Right ventricle myocardium superior (tissue), 1 donor: ENCODE data around the gene MCF2L2. TPM values are rescaled to one million over a fixed set of nuclear protein-coding genes. Genes with fewer than 3 reads are reported as not detected.

Source experiments
- ATAC-seq: fragments of 200-7000 bp; cut with Tn5 transposase; one replicate; pipeline ENCODE4 v1.9.1; 2020; ENCODE audit warnings: mild to moderate bottlenecking; ENCODE audit not compliant: poor library complexity
- DNase-seq: peaks from one replicate; pipeline ENCODE4 v3.0.0-alpha.2; 2020
- intact Hi-C: fragments of 100-400 bp; cut with DNase I; formaldehyde crosslinking; loops from one replicate; pipeline ENCODE4 v1.11.2; 2022
- total RNA-seq: library from RNA; stranded (reverse); fragmentation: NEBNext Ultra II Directional; extraction: Animal tissue kit (Norgen Biotek cat#: 25700); gene quantifications from one replicate; pipeline ENCODE4 v1.2.1, GENCODE V29; 2021
- donor health status: DM: no; HTN: yes; CAD: no; lungs with severe emphysema.

MCF2L2 gene
- total RNA-seq, 1 donor from 2014 or later, result 0.51 TPM

- ATAC-seq, result no peak
- intact Hi-C loops, result no loop called here
- DNase-seq, result no peak
Measured at GRCh38 chr3:183410280-183410679, 18.1 kb downstream of the MCF2L2 start.

GRCh38 chr3:183409219-183409618 lies 19.2 kb downstream of the MCF2L2 start:
- DNase-seq (no peak), ATAC-seq (no peak)
- intact Hi-C loops, result no loop called here

GRCh38 chr3:183401678-183402077 lies 26.7 kb downstream of the MCF2L2 start:
- DNase-seq, result no peak
- intact Hi-C loops, result no loop called here
- ATAC-seq, result no peak

GRCh38 chr3:183400352-183400751 lies 28.1 kb downstream of the MCF2L2 start:
- no peak for ATAC-seq
- DNase-seq, result no peak
- intact Hi-C loops, result no loop called here

- ATAC-seq, result no peak
- intact Hi-C loops, result no loop called here
Measured at GRCh38 chr3:183396662-183397391, 31.6 kb downstream of the MCF2L2 start.

GRCh38 chr3:183394150-183394549 lies 34.3 kb downstream of the MCF2L2 start:
- intact Hi-C loops, result no loop called here
- ATAC-seq (no peak), DNase-seq (no peak)

More at GRCh38 chr3:183396662-183397391, 31.6 kb downstream of the MCF2L2 start:
- DNase-seq, result no peak

GRCh38 chr3:183393625-183394024 lies 34.8 kb downstream of the MCF2L2 start:
- no peak for ATAC-seq
- intact Hi-C loops, result no loop called here

GRCh38 chr3:183392186-183393034 lies 36.0 kb downstream of the MCF2L2 start:
- intact Hi-C loops, result no loop called here
- DNase-seq, result no peak
- no peak for ATAC-seq

More at GRCh38 chr3:183393625-183394024, 34.8 kb downstream of the MCF2L2 start:
- DNase-seq, result no peak

- no peak for DNase-seq
- intact Hi-C loops, result no loop called here
- no peak for ATAC-seq
Measured at GRCh38 chr3:183391460-183391859, 37.0 kb downstream of the MCF2L2 start.

GRCh38 chr3:183390844-183391243 lies 37.6 kb downstream of the MCF2L2 start:
- intact Hi-C loops, result no loop called here
- DNase-seq, result no peak
- ATAC-seq, result no peak

- DNase-seq (no peak), ATAC-seq (no peak)
- intact Hi-C loops, result no loop called here
Measured at GRCh38 chr3:183388213-183388895, 40.1 kb downstream of the MCF2L2 start.

- intact Hi-C loops, result no loop called here
- DNase-seq (no peak), ATAC-seq (no peak)
Measured at GRCh38 chr3:183387797-183388196, 40.6 kb downstream of the MCF2L2 start.

GRCh38 chr3:183386651-183387050 lies 41.8 kb downstream of the MCF2L2 start:
- DNase-seq (no peak), ATAC-seq (no peak)
- intact Hi-C loops, result no loop called here

- ATAC-seq, result peak; percentile 84
- intact Hi-C loops, result loop anchor here (2.0 kb wide), 1 partner anchor 263 kb away; no protein-coding TSS in a partner anchor
- no peak for DNase-seq
Measured at GRCh38 chr3:183385698-183386613, 42.5 kb downstream of the MCF2L2 start.

- intact Hi-C loops, result loop anchor here (2.0 kb wide), 1 partner anchor 193 kb away; no protein-coding TSS in a partner anchor
- no peak for ATAC-seq
Measured at GRCh38 chr3:183381673-183382072, 46.7 kb downstream of the MCF2L2 start.

GRCh38 chr3:183381179-183381578 lies 47.2 kb downstream of the MCF2L2 start:
- no peak for ATAC-seq

More at GRCh38 chr3:183381673-183382072, 46.7 kb downstream of the MCF2L2 start:
- DNase-seq, result no peak

GRCh38 chr3:183378951-183379350 lies 49.5 kb downstream of the MCF2L2 start:
- no peak for ATAC-seq
- intact Hi-C loops, result no loop called here

More at GRCh38 chr3:183381179-183381578, 47.2 kb downstream of the MCF2L2 start:
- intact Hi-C loops, result loop anchor here (2.0 kb wide), 1 partner anchor 192 kb away; no protein-coding TSS in a partner anchor
- DNase-seq, result no peak

GRCh38 chr3:183378545-183378944 lies 49.9 kb downstream of the MCF2L2 start:
- no peak for ATAC-seq
- intact Hi-C loops, result no loop called here
- no peak for DNase-seq

More at GRCh38 chr3:183378951-183379350, 49.5 kb downstream of the MCF2L2 start:
- DNase-seq, result no peak
